Measurements from ENCODE around the gene PDE8B.

DNA sequence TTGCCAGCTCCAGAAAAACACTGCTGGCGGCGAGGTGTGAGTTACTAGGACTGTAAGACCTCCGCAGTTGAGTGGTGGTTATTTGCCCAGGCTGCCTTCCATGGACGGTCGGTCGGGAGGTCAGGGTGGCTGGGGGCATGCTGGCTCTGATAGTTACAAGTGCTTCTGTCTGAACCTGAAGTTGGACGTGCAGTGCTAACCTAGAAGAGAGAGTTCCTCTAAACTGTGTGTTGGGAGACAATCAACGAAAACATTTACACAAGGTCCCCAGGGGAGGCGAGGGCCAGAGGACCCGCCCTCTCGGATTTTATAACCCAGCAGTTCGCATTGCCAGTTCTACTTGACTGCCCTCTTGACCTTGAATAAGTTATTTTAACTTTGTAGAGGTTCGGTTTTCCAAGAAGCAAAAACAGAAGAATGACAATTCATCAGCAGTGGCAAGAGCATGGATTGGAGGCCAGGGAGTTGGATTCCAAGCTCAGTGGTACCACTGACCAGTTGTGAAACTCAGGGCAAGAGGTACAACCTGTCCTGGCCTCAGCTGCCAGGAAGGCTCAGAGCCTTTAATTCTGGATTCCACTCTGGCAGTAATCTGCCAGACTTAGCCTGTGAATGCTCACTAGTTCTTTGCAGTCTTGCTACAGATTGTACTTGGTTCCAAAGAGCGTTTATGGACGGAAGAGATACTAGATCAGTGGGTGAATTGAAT lies 28.7 kb upstream of the PDE8B start:
- TF ChIP-seq POLR2AphosphoS5 (IDR thresholded peaks at IDR 0.05; ENCODE audit: low read depth, low read length) (no peak), SPI1 (IDR thresholded peaks at IDR 0.05; ENCODE audit: low read depth, low read length) (no peak)

Measured in GM12891 (cell line).